DOHH2 (cell line): ENCODE measurements around the gene EDC3.

ENCODE experiments used
- H3F3A ChIP-seq: fragments of 200-600 bp; sonication (generic), shearing (Covaris generic); 2 replicates; pipeline ENCODE4 v1.6.0; 2016; ENCODE audit warnings: antibody characterized with exemption, mild to moderate bottlenecking; ENCODE audit not compliant: control insufficient read depth, insufficient read depth
- H3K27ac ChIP-seq: fragments of 200-600 bp; sonication (generic); 2 replicates; pipeline ENCODE4 v1.5.1; 2014; ENCODE audit warnings: low read depth, mild to moderate bottlenecking, low read length, moderate library complexity
- H3K27me3 ChIP-seq: fragments of 200-600 bp; sonication (generic); 2 replicates; pipeline ENCODE4 v1.6.1; 2014; ENCODE audit warnings: mild to moderate bottlenecking, low read length, mixed read lengths; ENCODE audit not compliant: control insufficient read depth
- H3K36me3 ChIP-seq: fragments of 200-600 bp; sonication (generic); 2 replicates; pipeline ENCODE4 v1.6.1; 2014; ENCODE audit warnings: mild to moderate bottlenecking, low read length, moderate library complexity, mixed read lengths; ENCODE audit not compliant: control insufficient read depth
- H3K4me1 ChIP-seq: fragments of 200-600 bp; sonication (generic); 2 replicates; pipeline ENCODE4 v1.6.1; 2014; ENCODE audit warnings: mild to moderate bottlenecking, low read length, mixed read lengths; ENCODE audit not compliant: control insufficient read depth
- H3K4me2 ChIP-seq: fragments of 200-600 bp; sonication (generic); 2 replicates; pipeline ENCODE4 v1.6.0; 2014; ENCODE audit warnings: mild to moderate bottlenecking, low read length, moderate library complexity
- H3K4me3 ChIP-seq: fragments of 200-600 bp; sonication (generic); 2 replicates; pipeline ENCODE4 v1.5.1; 2014; ENCODE audit warnings: mild to moderate bottlenecking, low read length, mixed read lengths
- H3K79me2 ChIP-seq: fragments of 200-600 bp; sonication (generic); 2 replicates; pipeline ENCODE4 v1.6.1; 2014; ENCODE audit warnings: mild to moderate bottlenecking, low read length, mixed read lengths; ENCODE audit not compliant: control insufficient read depth
- H3K9me2 ChIP-seq: fragments of 200-600 bp; sonication (generic); replicated peaks from 2 replicates; pipeline ENCODE4 v1.6.1; 2014; ENCODE audit warnings: mild to moderate bottlenecking, low read length, mixed read lengths; ENCODE audit not compliant: control insufficient read depth
- H3K9me3 ChIP-seq: fragments of 200-600 bp; sonication (generic); 2 replicates; pipeline ENCODE4 v1.6.1; 2014; ENCODE audit warnings: antibody characterized with exemption, low read length, mixed read lengths; ENCODE audit not compliant: control insufficient read depth, insufficient read depth
- H4K20me1 ChIP-seq: fragments of 200-600 bp; sonication (generic); 2 replicates; pipeline ENCODE4 v1.6.0; 2014; ENCODE audit warnings: low read depth, mild to moderate bottlenecking, antibody characterized with exemption, low read length, moderate library complexity; ENCODE audit not compliant: control insufficient read depth, insufficient read depth
- EZH2phosphoT487 ChIP-seq: fragments of 200-600 bp; sonication (generic); IDR thresholded peaks from 2 replicates; pipeline ENCODE4 v1.6.1; 2017; ENCODE audit warnings: borderline replicate concordance, mild to moderate bottlenecking, antibody characterized with exemption, low read length, moderate library complexity, mixed read lengths
- TF ChIP-seq, protein P1 (sequence below): fragments of 200-600 bp; sonication (generic); IDR thresholded peaks from one replicate; pipeline ENCODE4 v1.5.1; 2014; ENCODE audit warnings: antibody characterized with exemption, mild to moderate bottlenecking, low read depth, low read length; ENCODE audit not compliant: poor library complexity, severe bottlenecking

EDC3 gene

DNA sequence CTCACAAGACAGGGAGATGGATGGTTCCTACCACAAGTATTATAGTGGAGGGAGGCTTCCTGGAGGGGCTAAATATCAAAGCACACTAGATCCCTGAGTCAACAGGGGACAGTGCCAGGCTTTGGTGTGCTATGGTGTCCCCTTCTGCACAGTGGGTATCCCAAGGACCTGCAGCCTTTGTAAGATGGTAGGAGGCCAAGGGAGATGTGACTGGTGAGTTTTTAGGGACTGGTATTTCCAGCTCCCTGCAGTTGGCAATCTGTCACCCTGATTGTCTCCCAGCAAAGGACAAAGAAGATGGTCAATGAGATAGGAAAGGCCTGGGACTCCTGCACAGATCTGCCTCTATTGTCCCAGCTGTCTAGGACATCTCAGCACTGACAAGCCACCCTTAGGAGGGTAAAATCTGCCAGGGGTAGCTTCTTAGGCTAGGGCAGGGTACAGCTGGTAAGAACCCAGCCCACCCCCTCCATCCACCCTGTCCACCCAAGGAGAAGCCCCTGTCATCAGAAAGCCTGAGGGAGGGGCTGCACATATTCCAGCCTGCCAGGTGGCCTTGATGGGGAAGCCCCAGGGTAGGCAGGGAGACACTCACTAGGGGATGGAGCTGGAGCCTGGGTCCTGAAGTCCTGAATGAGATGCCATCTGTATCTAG, 28.9 kb upstream of the EDC3 start:
- Histone ChIP-seq H3K36me3 (no peaks in the 10 kb centered on the region), H3K4me2 (no peak overlapping the region), H3K79me2 (no peaks in the 10 kb centered on the region), H3K4me1 (peaks cover 9% of the 10 kb centered on the region; the same call in 1 of the 2 replicates), H3K27ac (no peak overlapping the region), H3K9me3 (no peaks in the 10 kb centered on the region), H3K27me3 (peaks cover 40% of the 10 kb centered on the region), H3K4me3 (no peak overlapping the region), H4K20me1 (no peaks in the 10 kb centered on the region), H3F3A (no peaks in the 10 kb centered on the region), H3K9me2 (no peaks in the 10 kb centered on the region)
- TF ChIP-seq, protein P1, sequence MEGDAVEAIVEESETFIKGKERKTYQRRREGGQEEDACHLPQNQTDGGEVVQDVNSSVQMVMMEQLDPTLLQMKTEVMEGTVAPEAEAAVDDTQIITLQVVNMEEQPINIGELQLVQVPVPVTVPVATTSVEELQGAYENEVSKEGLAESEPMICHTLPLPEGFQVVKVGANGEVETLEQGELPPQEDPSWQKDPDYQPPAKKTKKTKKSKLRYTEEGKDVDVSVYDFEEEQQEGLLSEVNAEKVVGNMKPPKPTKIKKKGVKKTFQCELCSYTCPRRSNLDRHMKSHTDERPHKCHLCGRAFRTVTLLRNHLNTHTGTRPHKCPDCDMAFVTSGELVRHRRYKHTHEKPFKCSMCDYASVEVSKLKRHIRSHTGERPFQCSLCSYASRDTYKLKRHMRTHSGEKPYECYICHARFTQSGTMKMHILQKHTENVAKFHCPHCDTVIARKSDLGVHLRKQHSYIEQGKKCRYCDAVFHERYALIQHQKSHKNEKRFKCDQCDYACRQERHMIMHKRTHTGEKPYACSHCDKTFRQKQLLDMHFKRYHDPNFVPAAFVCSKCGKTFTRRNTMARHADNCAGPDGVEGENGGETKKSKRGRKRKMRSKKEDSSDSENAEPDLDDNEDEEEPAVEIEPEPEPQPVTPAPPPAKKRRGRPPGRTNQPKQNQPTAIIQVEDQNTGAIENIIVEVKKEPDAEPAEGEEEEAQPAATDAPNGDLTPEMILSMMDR = no peak
- TF ChIP-seq EZH2phosphoT487 = no peak

DNA sequence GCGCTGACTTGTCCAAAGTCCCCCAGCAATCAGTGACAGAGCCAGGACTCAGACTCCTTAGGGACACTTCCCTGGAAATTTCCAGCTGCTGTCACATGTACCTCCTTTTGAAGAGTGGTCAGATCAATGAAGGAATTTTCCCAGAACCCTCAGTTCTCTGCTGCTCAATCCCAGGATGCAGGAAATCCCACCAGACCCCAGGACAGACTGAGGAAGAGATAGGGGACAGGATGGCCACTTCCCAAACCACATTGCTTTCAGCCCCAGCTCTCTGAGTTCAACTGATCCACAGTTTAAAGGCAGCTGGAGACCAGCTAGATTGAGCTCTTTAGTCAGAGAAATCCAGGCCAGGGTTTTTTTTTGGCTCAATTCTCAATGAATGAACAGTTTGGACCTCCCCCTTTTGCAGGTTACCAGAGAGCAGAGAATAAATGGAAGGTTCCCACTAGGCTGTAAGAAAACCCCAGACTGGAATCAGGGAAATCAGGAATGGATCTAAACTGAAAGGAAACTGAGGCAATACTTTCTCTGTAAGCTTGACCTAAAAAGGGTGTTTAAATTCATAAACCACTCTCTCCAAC, 28.0 kb upstream of the EDC3 start:
- H3K9me3 ChIP-seq = no peaks in the 10 kb centered on the region
- H3K27me3 ChIP-seq = peaks cover 40% of the 10 kb centered on the region
- no peak overlapping the region for H3K4me3 ChIP-seq
- no peaks in the 10 kb centered on the region for H3F3A ChIP-seq
- H3K79me2 ChIP-seq = no peaks in the 10 kb centered on the region
- TF ChIP-seq, protein P1 = no peak
- no peak for TF ChIP-seq EZH2phosphoT487
- no peak overlapping the region for H3K27ac ChIP-seq
- H3K4me1 ChIP-seq = peaks cover 9% of the 10 kb centered on the region; the same call in 1 of the 2 replicates
- no peaks in the 10 kb centered on the region for H3K36me3 ChIP-seq
- no peaks in the 10 kb centered on the region for H4K20me1 ChIP-seq
- no peak overlapping the region for H3K4me2 ChIP-seq
- no peaks in the 10 kb centered on the region for H3K9me2 ChIP-seq

DNA sequence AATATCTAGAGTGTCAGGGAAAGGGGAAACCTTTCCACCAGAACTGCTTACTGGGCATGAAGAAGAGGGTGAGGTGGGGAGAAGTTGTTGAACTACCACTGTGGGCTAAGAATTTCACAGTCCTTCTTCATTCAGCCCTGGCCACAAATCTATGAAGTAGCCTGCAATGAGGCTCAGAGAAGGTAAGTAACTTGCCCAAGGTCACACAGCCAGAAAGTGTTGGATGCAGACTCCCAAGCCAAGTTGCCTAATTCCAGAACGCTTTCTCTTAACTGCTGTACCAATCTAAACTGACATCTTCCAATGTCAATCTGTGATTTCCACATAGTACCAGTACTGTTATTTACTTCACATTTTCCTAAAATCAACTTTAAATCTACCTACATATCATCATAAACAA, 27.4 kb upstream of the EDC3 start:
- Histone ChIP-seq H4K20me1 (no peaks in the 10 kb centered on the region), H3K9me3 (no peaks in the 10 kb centered on the region), H3K4me3 (no peak overlapping the region), H3K9me2 (no peaks in the 10 kb centered on the region), H3K79me2 (no peaks in the 10 kb centered on the region), H3F3A (no peaks in the 10 kb centered on the region), H3K4me1 (peaks cover 9% of the 10 kb centered on the region; the same call in 1 of the 2 replicates), H3K27me3 (peaks cover 40% of the 10 kb centered on the region), H3K4me2 (no peak overlapping the region), H3K27ac (no peak overlapping the region), H3K36me3 (no peaks in the 10 kb centered on the region)
- TF ChIP-seq, protein P1 = no peak
- TF ChIP-seq EZH2phosphoT487 = no peak
